GM21737 (cell line): Measurements from ENCODE around the gene COG4.
"Not testable (repeated sequence)": the region's sequence is repeated elsewhere in the genome, so short reads cannot be mapped to it uniquely, and the experiment has no call there.

Source experiments
- ATAC-seq: cut with Tn5 transposase; IDR thresholded peaks from one replicate; pipeline ENCODE4 v1.9.1; 2021; ENCODE audit warnings: mild to moderate bottlenecking, moderate library complexity; ENCODE audit not compliant: unreplicated experiment

The COG4 gene

GRCh38 chr16:70523076-70523742 lies at the start of gene COG4:
Gene COG4 (minus strand): TSS chr16:70523554. CDS start chr16:70523543, 11 bp downstream.
- peak; percentile 70 for ATAC-seq

- ATAC-seq: no peak
Measured at GRCh38 chr16:70572926-70573270, 49.5 kb upstream of the COG4 start.

GRCh38 chr16:70572050-70572925 lies 48.9 kb upstream of the COG4 start:
- no peak for ATAC-seq

GRCh38 chr16:70571623-70572022 lies 48.3 kb upstream of the COG4 start:
- no peak for ATAC-seq

GRCh38 chr16:70570967-70571570 lies 47.7 kb upstream of the COG4 start:
- no peak for ATAC-seq

GRCh38 chr16:70569752-70570151 lies 46.4 kb upstream of the COG4 start:
- ATAC-seq: no peak

GRCh38 chr16:70568601-70569237 lies 45.4 kb upstream of the COG4 start:
- no peak for ATAC-seq

GRCh38 chr16:70565053-70565452 lies 41.7 kb upstream of the COG4 start:
- ATAC-seq: no peak

GRCh38 chr16:70563636-70564035 lies 40.3 kb upstream of the COG4 start:
- no peak for ATAC-seq

- ATAC-seq: no peak
Measured at GRCh38 chr16:70561623-70562022, 38.3 kb upstream of the COG4 start.

GRCh38 chr16:70556063-70556462 lies 32.7 kb upstream of the COG4 start:
- no peak for ATAC-seq

GRCh38 chr16:70553645-70554044 lies 30.3 kb upstream of the COG4 start:
- ATAC-seq: no peak

- no peak for ATAC-seq
Measured at GRCh38 chr16:70552675-70553074, 29.3 kb upstream of the COG4 start.

- ATAC-seq: no peak
Measured at GRCh38 chr16:70551788-70552187, 28.4 kb upstream of the COG4 start.

GRCh38 chr16:70550082-70550481 lies 26.7 kb upstream of the COG4 start:
- ATAC-seq: no peak

GRCh38 chr16:70548936-70549335 lies 25.6 kb upstream of the COG4 start:
- ATAC-seq: no peak

- ATAC-seq: no peak
Measured at GRCh38 chr16:70544548-70544947, 21.2 kb upstream of the COG4 start.

GRCh38 chr16:70540994-70541393 lies 17.6 kb upstream of the COG4 start:
- no peak for ATAC-seq

GRCh38 chr16:70534971-70535370 lies 11.6 kb upstream of the COG4 start:
- ATAC-seq: no peak

GRCh38 chr16:70529954-70530353 lies 6.6 kb upstream of the COG4 start:
- ATAC-seq: not testable (repeated sequence)

GRCh38 chr16:70529051-70529777 lies 5.9 kb upstream of the COG4 start:
- no peak for ATAC-seq
